GM18507 (cell line): Measurements from ENCODE around the gene IGSF21.

ENCODE experiments used
- DNase-seq: peaks from one replicate; pipeline ENCODE4 v3.0.0; 2011; ENCODE audit warnings: low read depth; ENCODE audit not compliant: insufficient read length; ENCODE audit errors: extremely low spot score
- FAIRE-seq: peaks from 2 replicates; lab custom pipeline; 2011; peaks lifted over from hg19 to GRCh38; lab: Jason Lieb, UNC

The IGSF21 gene

DNA sequence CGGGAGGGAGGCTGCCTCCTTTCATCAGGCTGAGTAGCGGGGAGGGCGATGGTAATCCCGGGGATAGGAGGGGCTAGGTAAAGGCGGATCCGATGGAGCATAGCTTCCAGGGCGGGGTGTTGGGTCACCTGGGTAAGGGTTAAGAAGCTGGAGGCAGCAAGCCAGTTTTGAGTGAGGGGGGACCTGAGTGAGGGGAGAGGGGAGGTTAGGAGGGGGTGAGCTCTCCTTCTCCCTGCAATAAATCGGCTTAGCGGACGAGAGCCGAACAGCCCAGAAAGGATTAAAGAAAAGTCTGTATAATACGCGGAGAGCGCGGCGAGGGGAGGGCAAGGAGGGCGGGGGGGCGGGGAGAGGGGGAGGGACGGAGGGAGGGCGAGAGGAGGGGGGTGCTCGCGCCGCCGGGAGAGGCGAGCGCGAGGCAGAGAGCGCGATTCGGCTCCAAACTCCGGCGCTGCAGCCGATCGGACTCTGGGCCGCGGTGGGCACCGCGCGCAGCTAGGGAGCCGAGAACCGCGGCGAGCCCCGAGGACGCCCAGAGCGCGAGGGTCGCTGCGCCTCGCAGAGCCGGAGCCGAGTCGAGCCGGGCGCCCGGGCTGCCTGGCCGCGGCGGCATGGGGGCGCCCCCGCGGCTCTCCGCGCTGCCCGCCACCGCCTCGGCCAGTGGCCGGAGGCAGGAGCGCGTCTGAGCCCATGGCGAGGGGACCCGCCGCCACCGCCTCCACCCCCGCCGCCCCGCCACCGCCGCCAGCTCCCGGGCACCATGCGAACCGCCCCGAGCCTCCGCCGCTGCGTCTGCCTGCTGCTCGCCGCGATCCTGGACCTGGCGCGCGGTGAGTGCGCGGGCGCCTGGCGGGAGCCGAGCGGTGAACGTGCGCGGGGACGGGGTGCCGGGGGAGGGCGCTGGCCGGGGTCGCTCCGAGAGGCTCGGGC is at the start of gene IGSF21:
Gene IGSF21, plus strand, starts transcription at position 430 of the 930 bp plus-strand sequence. Its CDS starts 331 bp downstream, at position 761.
- DNase-seq: no peak
- no peak for FAIRE-seq

DNA sequence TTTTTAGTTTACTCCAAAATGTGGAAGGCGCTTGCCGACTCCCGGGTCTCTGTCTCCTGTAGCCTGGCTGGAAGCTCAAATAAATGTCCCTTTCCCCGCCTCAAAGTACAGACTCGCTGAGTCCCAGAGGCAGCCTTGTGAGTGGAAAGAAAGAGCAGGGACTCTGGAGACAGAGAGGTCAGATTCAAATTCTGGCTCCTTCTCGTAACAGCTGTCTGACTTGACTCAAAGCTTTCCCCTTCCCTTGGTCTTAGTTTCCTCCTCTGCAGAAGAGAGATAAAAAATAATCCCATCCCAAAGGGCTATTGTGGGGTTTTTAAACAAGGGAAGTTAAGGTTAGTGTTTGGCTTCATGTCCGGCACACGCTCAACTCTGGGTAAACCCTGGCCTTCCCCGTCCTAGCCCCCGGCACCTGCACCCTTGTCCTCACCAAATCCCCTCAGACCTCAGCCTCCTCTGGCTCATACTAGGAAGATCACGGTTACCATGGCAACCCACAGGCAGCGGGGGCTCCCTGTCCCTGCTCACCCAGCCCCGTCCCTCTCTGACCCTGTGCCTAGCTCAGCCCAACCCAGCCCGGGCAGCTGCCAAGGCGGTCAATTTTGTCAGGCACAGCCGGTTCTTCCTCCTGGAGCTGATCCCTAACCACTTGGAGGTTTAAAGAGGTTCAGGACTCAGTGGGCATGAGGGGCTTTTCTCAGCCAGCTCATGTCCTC is 49.2 kb upstream of the IGSF21 start:
- DNase-seq (no peak), FAIRE-seq (no peak)

DNA sequence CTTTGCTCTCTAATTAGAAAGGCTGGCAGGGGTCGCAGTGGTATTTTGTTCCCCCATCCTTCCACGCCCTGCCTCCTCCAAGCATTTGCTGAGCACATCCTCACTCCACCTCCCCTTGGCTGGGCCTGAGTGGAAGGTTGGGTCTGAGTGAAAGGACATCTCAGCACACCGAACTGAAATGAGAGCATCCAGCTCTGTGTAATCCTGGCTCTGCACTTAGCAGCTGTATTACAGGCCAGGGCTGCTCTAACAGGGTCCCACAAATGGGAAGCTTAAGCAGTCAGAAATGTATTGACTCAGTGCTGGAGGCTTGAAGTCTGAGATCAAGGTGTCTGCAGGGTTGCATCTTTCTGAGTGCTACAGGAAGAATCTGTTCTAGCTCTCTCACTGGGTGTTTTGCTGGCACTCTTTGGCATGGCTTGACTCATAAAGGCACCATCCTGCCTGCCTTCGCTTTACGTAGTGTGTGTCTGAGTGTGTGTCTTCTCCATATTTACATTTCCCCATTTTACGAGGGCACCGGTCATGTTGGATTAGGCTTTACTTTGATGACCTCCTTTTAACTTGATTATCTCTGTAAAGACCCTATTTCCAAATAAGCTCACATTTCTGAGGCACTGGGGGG is 48.5 kb upstream of the IGSF21 start:
- DNase-seq: no peak
- no peak for FAIRE-seq

DNA sequence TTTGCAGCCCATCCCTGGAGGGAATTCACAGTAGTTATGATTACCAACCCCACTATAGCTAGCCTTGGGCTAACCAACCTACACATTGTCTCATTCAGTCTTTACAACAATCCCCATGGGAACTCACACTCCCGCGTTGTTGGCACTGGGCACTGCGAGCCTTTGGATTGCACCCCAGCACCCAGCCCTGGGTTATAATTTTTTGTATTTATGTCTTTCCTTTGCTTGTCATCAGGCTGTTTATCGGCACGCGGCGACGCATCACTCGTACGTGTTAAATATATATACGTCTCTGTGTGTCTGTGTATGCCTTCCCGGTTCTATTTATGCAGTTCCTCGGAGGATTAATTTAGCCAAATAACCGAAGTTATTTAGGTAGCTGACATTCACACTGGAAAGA is 47.2 kb upstream of the IGSF21 start:
- FAIRE-seq: no peak
- no peak for DNase-seq

DNA sequence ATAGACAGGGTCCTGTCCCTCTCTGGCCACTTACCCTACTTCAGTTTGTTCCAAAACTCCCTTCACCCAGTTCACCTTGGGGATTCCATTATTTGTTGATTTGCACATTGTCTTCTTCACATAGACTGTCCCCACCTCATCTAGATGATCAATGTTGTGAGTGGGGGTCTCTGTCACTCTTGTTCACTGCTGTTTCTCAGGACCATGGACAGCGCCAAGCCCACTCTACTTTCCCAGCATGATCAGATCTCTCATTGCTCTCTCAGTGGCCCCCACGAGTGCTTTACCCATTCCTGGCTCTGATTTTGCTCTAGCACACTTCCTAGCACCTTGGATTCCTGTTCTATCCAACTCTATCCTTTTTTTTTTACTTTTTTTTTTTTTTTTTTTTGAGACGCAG is 45.4 kb upstream of the IGSF21 start:
- DNase-seq: no peak
- no peak for FAIRE-seq

DNA sequence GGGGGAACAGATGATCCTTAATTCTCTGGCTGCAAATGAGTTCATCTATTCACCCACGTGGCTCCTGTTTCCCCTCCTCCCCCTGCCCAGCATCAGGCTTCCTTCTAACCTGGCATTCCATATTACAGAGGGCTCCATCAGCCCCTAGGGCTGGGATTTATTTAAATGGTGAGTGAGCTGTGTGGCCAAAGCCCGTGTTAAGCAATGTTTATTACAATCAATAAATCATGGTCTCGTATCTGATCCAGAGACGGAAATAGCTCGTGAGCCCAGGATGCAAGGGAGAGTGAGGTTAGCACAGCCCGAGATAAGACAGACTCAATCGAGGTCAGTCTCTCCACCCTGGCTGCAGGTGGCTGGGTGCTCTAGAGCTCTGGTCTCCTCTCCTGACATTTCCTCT is 43.1 kb upstream of the IGSF21 start:
- FAIRE-seq (no peak), DNase-seq (no peak)

- DNase-seq: no peak
Measured at GRCh38 chr1:18066576-18066975, 41.0 kb upstream of the IGSF21 start.

GRCh38 chr1:18069903-18070302 is 37.7 kb upstream of the IGSF21 start:
- FAIRE-seq (no peak), DNase-seq (no peak)

More at GRCh38 chr1:18066576-18066975, 41.0 kb upstream of the IGSF21 start:
- no peak for FAIRE-seq

- FAIRE-seq (no peak), DNase-seq (no peak)
Measured at GRCh38 chr1:18072066-18072465, 35.5 kb upstream of the IGSF21 start.

- FAIRE-seq (no peak), DNase-seq (no peak)
Measured at GRCh38 chr1:18073066-18073642, 34.4 kb upstream of the IGSF21 start.

DNA sequence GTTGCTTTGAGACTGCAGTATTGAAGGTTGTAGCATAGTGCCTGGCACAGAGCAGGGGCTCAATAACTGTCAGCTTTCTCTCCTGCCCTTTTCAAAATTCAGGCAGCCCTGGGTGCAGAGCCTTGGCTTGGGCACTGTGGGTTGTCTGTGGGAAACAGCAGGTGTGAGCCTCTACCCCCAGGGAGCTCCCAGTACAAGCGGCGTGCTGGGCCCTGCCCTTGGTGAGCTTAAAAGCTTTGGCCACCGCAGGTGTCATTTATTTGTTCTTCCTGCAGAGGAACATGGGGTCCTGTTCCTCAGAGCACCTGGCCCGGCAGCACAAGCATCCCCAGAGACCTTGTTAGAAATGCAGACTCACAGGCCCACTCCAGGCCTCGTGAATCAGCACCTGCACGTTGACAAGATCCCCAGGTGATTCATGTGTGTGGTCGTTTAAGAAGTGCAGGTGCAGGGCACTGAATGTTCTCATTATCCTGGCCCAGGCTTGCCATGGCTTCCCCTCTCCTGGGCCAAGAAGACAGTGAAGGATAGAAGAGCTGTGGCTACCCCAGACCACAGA is 29.9 kb upstream of the IGSF21 start:
- no peak for DNase-seq
- FAIRE-seq: no peak

DNA sequence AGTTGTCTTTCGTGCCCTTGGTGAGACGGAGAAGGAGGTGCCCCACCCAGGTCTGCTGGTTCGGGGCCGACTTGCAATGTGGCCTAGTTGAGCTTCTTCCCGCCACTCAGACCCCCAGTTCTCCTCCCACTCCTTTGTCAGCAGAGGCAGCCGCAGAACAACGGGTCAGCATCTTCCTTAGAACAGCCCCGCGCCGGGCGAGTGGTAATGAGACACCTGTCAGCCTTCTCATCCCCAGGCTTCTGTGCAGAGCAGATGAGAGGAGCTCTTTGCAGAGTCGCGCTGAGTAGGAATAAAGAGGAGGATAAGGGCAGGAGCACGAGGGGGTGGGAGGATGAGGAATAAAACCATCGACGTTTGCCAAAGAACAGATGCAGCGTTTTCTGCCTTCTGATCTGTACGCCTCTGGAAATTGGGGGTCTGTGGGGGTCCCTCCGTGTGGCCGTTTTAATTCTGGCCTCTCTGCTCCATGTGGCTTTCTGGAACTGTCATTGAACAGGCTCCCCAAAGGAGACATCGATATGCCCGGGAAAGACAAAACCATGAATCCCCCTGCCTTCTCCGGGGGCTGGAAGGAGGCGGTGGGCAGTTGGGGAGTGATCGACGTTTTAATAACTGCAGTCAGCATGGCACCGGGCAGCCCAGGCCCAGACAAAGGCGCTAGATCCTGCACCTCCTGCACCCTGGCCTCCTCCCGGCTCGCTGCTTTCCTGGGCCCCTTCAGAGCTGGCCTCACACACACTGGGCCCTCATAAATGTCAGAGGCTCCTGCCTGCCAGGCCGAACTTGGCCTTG is 27.5 kb upstream of the IGSF21 start:
- DNase-seq (no peak), FAIRE-seq (no peak)

DNA sequence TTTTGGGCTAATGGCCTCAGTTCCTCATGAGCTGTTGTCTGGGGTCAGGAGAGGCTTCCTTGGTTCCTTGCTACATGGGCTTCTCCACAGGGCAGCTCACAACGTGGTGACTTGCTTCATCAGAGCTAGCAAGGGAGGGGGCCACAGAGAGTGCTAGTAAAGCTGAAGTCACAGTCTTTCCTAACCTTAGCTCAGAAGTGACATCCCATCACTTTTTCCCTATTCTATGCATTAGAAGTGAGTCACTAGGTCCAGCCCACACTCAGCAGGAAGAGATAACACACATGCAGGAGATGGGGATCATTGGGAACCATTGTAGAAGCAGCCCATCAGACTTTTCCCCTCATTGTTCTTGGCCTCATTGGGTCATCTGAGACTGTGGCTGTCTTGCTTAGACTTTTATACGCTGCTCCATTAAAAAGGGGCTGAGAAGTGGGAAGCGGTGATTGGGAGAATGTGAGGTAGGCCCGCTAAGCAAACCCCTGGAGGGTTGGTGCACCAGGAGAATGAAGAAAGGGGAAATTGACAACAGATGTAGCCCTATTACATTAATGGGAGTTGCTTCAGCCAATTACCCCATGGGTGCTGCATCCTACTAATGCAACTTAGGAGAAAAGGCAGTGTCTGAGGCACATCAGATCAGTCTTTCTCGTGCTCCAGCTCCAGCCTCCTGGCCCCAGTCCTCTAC is 22.1 kb upstream of the IGSF21 start:
- DNase-seq (no peak), FAIRE-seq (no peak)

DNA sequence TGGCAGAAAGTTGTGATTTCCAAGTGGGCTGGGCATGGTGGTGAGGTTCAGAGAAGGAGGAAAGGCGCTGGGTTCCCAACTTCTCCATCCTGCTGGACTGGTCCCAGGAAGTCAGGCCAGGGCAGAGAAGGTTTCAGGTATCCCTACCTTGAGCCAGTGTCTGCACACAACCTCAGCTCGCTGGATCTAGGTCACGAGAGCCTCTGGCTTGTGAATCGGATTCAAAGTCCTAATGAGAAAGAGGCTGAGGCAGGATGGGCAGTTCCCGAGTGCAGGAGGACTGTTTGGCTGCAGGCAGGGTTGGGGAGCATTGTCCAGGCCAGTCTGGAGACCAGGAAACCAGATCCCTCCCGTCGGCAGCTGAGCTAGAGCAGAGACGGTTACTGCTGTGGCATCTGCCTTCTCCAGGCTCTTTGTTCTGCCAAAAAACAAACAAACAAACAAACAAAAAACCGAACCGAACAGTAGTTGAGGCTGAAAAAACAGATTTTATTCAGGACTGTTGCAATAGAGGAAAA is 19.5 kb upstream of the IGSF21 start:
- FAIRE-seq (no peak), DNase-seq (no peak)

DNA sequence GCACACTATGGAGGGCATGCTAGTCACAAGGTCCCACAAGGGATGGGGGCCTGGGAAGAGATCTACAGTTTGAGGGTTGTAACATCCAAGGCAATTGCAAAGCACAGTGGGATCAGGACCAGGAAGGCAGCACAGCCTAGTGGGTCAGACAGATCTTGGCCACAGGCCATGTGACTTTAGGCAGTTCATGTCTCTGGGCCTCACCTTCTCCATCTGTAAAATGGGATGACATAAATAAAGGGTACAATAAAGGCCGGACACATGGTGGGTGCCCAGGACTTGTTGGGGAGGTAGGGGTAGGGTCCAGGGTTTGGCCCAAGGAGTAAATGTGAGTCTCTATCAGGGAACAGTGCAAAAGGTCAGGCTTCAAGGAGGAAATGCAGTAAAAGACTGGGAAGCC is 18.1 kb upstream of the IGSF21 start:
- DNase-seq (no peak), FAIRE-seq (no peak)

DNA sequence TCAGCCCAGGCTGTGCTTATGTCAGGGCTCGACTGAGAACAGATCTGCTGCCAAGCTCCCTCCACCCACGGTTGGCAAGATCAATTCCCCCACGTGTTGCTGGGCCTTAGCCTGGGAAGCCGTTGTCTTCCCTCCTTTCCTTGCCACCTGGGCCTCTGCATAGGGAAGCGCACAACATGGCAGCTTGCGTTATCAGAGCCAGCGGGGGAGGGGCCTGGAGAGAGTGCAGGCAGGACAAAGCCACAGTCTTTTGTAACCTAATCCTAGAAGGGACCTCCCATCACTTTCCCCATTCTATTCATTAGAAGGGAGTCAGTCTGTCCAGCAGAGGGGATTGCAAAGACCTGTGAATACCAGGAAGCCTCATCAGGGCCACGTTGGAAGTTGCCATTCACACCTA is 17.0 kb upstream of the IGSF21 start:
- FAIRE-seq: no peak
- no peak for DNase-seq

DNA sequence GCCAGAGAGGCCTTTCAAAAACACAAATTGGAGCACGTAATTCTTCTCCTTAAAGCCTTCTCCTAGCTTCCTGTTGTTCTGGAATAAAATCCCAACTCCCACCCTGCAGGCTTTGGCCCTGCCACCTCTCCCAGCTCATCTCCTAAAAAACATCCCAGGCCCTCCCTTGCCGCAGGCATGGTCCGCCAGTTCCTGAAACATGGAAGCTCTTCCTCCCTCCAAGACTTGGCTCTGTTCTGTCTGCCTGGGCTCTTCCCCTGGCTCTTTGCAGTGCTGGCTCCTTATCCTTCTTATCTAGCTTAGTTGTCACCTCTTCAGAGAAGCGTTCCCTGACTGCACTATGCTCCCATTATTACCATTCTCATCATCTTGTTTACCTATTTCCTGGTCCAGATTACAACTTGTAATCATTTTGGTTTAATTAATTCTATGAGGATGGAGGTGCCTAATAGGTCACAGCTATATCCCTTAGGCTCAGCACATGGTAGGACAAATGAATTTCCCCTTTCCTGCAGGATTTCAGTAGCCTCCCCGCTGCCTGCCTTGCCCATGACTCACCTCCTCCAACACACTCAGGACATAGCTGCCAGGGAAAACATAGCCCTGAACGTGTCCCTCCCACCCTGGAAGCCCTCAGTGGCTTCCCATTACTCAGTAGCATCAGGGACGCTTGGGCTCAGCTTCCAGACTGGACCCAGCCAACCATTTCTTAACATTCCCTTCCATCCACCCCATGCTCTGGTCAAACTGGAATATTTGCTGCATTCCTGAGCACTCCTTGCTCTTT is 15.7 kb upstream of the IGSF21 start:
- FAIRE-seq (no peak), DNase-seq (no peak)
